ENCODE data around the gene MRO.

- TF ChIP-seq ZBTB40 (IDR thresholded peaks at IDR 0.05; ENCODE audit: borderline replicate concordance) = no peak
- no peak for TF ChIP-seq POLR2AphosphoS5 (IDR thresholded peaks at IDR 0.05; ENCODE audit: low read length)
- no peak for TF ChIP-seq ZNF592 (IDR thresholded peaks at IDR 0.05)
- no peak for TF ChIP-seq REST (IDR thresholded peaks at IDR 0.05; ENCODE audit: low read depth, low read length)
- no peak for TF ChIP-seq MLLT1 (IDR thresholded peaks at IDR 0.05)
- no peak for TF ChIP-seq POLR2AphosphoS2 (IDR thresholded peaks at IDR 0.05; ENCODE audit: low read depth, low read length)
- no peak for TF ChIP-seq MYC (IDR thresholded peaks at IDR 0.05; ENCODE audit: insufficient read depth, insufficient read length, insufficient replicate concordance, low read length, severe bottlenecking)
- TF ChIP-seq CTCF (IDR thresholded peaks at IDR 0.05 in 2 of 3, conservative IDR thresholded peaks at IDR 0.05 in 1 of 3; ENCODE audit: control insufficient read depth in 2 of 3, extremely low read depth in 1 of 3, insufficient read depth in 1 of 3, low read depth in 3 of 3, low read length in 3 of 3) = no peak
- TF ChIP-seq CUX1 (IDR thresholded peaks at IDR 0.05; ENCODE audit: insufficient replicate concordance, low read depth, low read length) = no peak
- no peak for TF ChIP-seq NFIC (IDR thresholded peaks at IDR 0.05; ENCODE audit: low read depth, low read length)
These were observed 40.2 kb upstream of the MRO start for GRCh38 chr18:50859793-50860555.
